Neural cell (in vitro differentiated cells): ENCODE results near the gene CADM4. TPM values are rescaled to one million over a fixed set of nuclear protein-coding genes. Genes with fewer than 3 reads are reported as not detected.

Experiments used
- H2AFZ ChIP-seq: fragments of 200-600, 300-800 bp; sonication (generic), shearing (Covaris generic); 2 replicates; pipeline ENCODE4 v1.6.0; 2014; ENCODE audit warnings: low read depth, mild to moderate bottlenecking, antibody characterized with exemption, low read length, moderate library complexity
- H3F3A ChIP-seq: fragments of 200-600 bp; shearing (Covaris generic); 2 replicates; pipeline ENCODE4 v1.6.1; 2016; ENCODE audit warnings: mild to moderate bottlenecking, moderate library complexity, mixed read lengths, antibody characterized with exemption, low read length; ENCODE audit not compliant: insufficient read depth, poor library complexity, severe bottlenecking
- H3K27ac ChIP-seq: fragments of 200-600, 300-800 bp; sonication (generic), shearing (Covaris generic); 2 replicates; pipeline ENCODE4 v1.5.1; 2014; ENCODE audit warnings: mild to moderate bottlenecking, low read length, moderate library complexity
- H3K27me3 ChIP-seq: fragments of 300-800, 200-600 bp; sonication (generic), shearing (Covaris generic); 2 replicates; pipeline ENCODE4 v1.6.0; 2014; ENCODE audit warnings: mild to moderate bottlenecking, low read depth, low read length, moderate library complexity; ENCODE audit not compliant: insufficient read depth
- H3K36me3 ChIP-seq: fragments of 300-800, 200-600 bp; sonication (generic), shearing (Covaris generic); 2 replicates; pipeline ENCODE4 v1.5.1; 2014; ENCODE audit warnings: mild to moderate bottlenecking, antibody characterized with exemption, low read length, moderate library complexity; ENCODE audit not compliant: insufficient read depth
- H3K4me2 ChIP-seq: fragments of 300-800, 200-600 bp; sonication (generic), shearing (Covaris generic); 2 replicates; pipeline ENCODE4 v1.6.0; 2014; ENCODE audit warnings: mild to moderate bottlenecking, low read length
- H3K4me3 ChIP-seq: fragments of 300-800, 200-600 bp; sonication (generic), shearing (Covaris generic); 2 replicates; pipeline ENCODE4 v1.5.1; 2014; ENCODE audit warnings: mild to moderate bottlenecking, low read length, moderate library complexity
- H3K79me2 ChIP-seq: fragments of 200-600 bp; shearing (Covaris generic); replicated peaks from 2 replicates; pipeline ENCODE4 v1.6.0; 2014; ENCODE audit warnings: mild to moderate bottlenecking, low read length, moderate library complexity; ENCODE audit not compliant: insufficient read depth
- H3K9ac ChIP-seq: fragments of 300-800, 200-600 bp; sonication (generic), shearing (Covaris generic); 2 replicates; pipeline ENCODE4 v1.6.1; 2016; ENCODE audit warnings: mild to moderate bottlenecking, low read length, mixed read lengths
- H3K9me2 ChIP-seq: fragments of 200-600 bp; shearing (Covaris generic); 2 replicates; pipeline ENCODE4 v1.6.1; 2016; ENCODE audit warnings: mild to moderate bottlenecking, low read length, mixed read lengths; ENCODE audit not compliant: insufficient read depth
- H3K9me3 ChIP-seq: fragments of 200-600, 300-800 bp; sonication (generic), shearing (Covaris generic); 2 replicates; pipeline ENCODE4 v1.6.1; 2016; ENCODE audit warnings: mild to moderate bottlenecking, mixed run types, low read length, moderate library complexity, mixed read lengths
- H4K20me1 ChIP-seq: fragments of 200-600 bp; shearing (Covaris generic); 2 replicates; pipeline ENCODE4 v1.6.1; 2016; ENCODE audit warnings: mild to moderate bottlenecking, mixed run types; ENCODE audit not compliant: insufficient read depth
- CTCF ChIP-seq: fragments of 450-650 bp; IDR thresholded peaks from 2 replicates; pipeline ENCODE4 v1.5.1; 2014; ENCODE audit warnings: antibody characterized with exemption, mild to moderate bottlenecking, moderate library complexity; ENCODE audit not compliant: poor library complexity, severe bottlenecking
- EP300 ChIP-seq: fragments of 450-650 bp; conservative IDR thresholded peaks from 2 replicates; pipeline ENCODE4 v1.6.1; 2014; ENCODE audit warnings: antibody characterized with exemption, mild to moderate bottlenecking, moderate library complexity; ENCODE audit not compliant: poor library complexity, severe bottlenecking
- EZH2 ChIP-seq: fragments of 200-600, 300-800 bp; shearing (Covaris generic), sonication (generic); IDR thresholded peaks from 2 replicates; pipeline ENCODE4 v1.6.1; 2014; ENCODE audit warnings: antibody characterized with exemption, low read length, borderline replicate concordance, mild to moderate bottlenecking; ENCODE audit not compliant: insufficient read depth, poor library complexity, severe bottlenecking
- MXI1 ChIP-seq: fragments of 450-650 bp; conservative IDR thresholded peaks from 2 replicates; pipeline ENCODE4 v1.6.1; 2014; ENCODE audit warnings: antibody characterized with exemption, mild to moderate bottlenecking; ENCODE audit not compliant: poor library complexity, severe bottlenecking
- POLR2AphosphoS5 ChIP-seq: IDR thresholded peaks from 2 replicates; pipeline ENCODE4 v1.6.1; 2012
- RAD21 ChIP-seq: fragments of 450-650 bp; conservative IDR thresholded peaks from 2 replicates; pipeline ENCODE4 v1.6.1; 2014; ENCODE audit warnings: antibody characterized with exemption, mild to moderate bottlenecking, moderate library complexity
- REST ChIP-seq: IDR thresholded peaks from 2 replicates; pipeline ENCODE4 v1.6.1; 2012; ENCODE audit warnings: borderline replicate concordance
- SMC3 ChIP-seq: fragments of 450-650 bp; conservative IDR thresholded peaks from 2 replicates; pipeline ENCODE4 v1.6.1; 2014; ENCODE audit warnings: antibody characterized with exemption, mild to moderate bottlenecking, moderate library complexity; ENCODE audit not compliant: poor library complexity
- TAF1 ChIP-seq: IDR thresholded peaks from 2 replicates; pipeline ENCODE4 v1.6.1; 2012; ENCODE audit warnings: low read depth
- polyA plus RNA-seq: library from polyadenylated mRNA; depleted of rRNA; stranded (reverse); fragments of >200 nt; gene quantifications from 2 replicates; pipeline ENCODE4 v1.2.3, GENCODE V29; 2014

Gene CADM4
- polyA plus RNA-seq, 1 donor from 2014 or later: 211 TPM

GRCh38 chr19:43622956-43623355, 16.7 kb downstream of the CADM4 start:
- Histone ChIP-seq H3K9me2 (no peaks in the 10 kb centered on the region), H3K4me3 (no peak overlapping the region), H3K4me2 (no peak overlapping the region), H4K20me1 (no peaks in the 10 kb centered on the region), H3K9ac (no peak overlapping the region), H3K9me3 (no peaks in the 10 kb centered on the region), H3F3A (peaks cover 9% of the 10 kb centered on the region), H2AFZ (no peak overlapping the region), H3K36me3 (no peaks in the 10 kb centered on the region), H3K79me2 (peaks cover 14% of the 10 kb centered on the region), H3K27ac (no peak overlapping the region), H3K27me3 (no peaks in the 10 kb centered on the region)
- TF ChIP-seq EP300: no peak
- TF ChIP-seq TAF1: no peak

GRCh38 chr19:43622070-43622469, 17.6 kb downstream of the CADM4 start:
- Histone ChIP-seq H3K27ac (no peak overlapping the region), H3K9ac (no peak overlapping the region), H3K4me2 (no peak overlapping the region), H3K4me3 (no peak overlapping the region), H4K20me1 (no peaks in the 10 kb centered on the region), H3K36me3 (no peaks in the 10 kb centered on the region), H3K79me2 (peaks cover 18% of the 10 kb centered on the region), H2AFZ (no peak overlapping the region), H3F3A (peaks cover 9% of the 10 kb centered on the region), H3K9me2 (no peaks in the 10 kb centered on the region), H3K27me3 (no peaks in the 10 kb centered on the region), H3K9me3 (no peaks in the 10 kb centered on the region)
- TF ChIP-seq REST: no peak
- TF ChIP-seq SMC3: no peak
- no peak for TF ChIP-seq RAD21
- no peak for TF ChIP-seq EZH2
- TF ChIP-seq POLR2AphosphoS5: no peak
- TF ChIP-seq EP300: no peak
- TF ChIP-seq TAF1: no peak
- TF ChIP-seq CTCF: no peak
- no peak for TF ChIP-seq MXI1
